ENCODE data around the gene TSHZ3.

The TSHZ3 gene, protein sequence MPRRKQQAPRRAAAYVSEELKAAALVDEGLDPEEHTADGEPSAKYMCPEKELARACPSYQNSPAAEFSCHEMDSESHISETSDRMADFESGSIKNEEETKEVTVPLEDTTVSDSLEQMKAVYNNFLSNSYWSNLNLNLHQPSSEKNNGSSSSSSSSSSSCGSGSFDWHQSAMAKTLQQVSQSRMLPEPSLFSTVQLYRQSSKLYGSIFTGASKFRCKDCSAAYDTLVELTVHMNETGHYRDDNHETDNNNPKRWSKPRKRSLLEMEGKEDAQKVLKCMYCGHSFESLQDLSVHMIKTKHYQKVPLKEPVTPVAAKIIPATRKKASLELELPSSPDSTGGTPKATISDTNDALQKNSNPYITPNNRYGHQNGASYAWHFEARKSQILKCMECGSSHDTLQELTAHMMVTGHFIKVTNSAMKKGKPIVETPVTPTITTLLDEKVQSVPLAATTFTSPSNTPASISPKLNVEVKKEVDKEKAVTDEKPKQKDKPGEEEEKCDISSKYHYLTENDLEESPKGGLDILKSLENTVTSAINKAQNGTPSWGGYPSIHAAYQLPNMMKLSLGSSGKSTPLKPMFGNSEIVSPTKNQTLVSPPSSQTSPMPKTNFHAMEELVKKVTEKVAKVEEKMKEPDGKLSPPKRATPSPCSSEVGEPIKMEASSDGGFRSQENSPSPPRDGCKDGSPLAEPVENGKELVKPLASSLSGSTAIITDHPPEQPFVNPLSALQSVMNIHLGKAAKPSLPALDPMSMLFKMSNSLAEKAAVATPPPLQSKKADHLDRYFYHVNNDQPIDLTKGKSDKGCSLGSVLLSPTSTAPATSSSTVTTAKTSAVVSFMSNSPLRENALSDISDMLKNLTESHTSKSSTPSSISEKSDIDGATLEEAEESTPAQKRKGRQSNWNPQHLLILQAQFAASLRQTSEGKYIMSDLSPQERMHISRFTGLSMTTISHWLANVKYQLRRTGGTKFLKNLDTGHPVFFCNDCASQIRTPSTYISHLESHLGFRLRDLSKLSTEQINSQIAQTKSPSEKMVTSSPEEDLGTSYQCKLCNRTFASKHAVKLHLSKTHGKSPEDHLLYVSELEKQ
- total RNA-seq, result 0.27 to 1.3 (median 0.58) reads per million in 3 experiments

DNA sequence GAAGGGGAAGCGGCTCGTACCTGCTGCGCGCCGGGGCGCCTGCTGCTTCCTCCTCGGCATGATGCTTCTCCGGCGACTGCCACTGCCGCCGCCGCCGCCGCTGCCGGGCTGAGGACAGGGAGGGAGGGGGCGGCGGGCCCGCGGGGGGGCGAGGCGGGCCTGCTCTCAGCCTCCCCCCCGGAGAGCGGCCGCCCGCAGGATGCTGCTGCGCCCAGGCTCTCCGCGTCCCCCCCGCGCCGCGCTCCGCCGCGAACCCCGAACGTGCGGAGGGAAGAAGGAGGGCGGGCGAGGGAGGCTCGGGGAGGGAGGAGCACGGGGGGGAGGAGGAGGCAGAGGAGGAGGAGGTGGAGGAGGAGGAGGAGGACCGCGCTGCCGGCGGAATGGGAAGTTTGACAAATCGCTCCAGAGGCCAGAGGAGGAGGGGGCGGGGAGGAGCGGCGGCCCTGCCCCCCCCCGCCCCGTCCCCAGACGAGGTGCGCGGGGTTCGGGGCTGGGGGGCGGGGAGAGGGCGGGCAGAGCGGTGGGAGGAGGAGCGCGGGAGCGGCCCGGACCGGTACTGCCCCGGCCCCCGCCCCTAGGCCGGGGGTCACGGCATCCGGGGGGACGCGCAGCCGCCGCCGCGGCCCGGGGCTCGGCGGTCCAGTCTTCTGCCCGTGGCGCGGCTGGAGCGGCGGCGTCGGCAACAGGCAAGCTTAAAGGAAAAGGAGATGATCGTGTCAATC is at the start of gene TSHZ3:
TSHZ3 (minus strand) TSS at position 277 of the 722 bp plus-strand sequence; CDS start at position 60, 217 bp downstream.
- DNase-seq, result peak; percentile 42

DNA sequence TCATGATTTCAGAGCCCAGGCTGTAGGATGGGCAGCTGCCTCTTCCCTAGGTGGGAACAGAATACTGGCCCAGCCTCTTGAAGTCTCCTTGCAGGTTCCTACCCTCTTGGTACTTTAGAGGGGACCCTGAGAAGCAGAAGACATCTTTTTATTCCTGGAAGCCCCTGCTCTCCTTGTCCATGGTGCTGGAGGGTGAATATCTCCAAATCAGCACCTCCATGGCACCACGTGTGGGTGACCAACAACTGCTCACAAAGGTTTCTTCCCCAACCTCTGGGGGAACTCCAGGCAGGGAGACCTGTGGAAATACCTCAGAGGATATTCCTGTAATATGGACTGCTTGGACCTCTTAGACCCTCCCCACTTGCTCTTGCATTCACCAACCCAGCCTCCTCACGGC is 48.1 kb upstream of the TSHZ3 start:
- DNase-seq, result no peak

DNA sequence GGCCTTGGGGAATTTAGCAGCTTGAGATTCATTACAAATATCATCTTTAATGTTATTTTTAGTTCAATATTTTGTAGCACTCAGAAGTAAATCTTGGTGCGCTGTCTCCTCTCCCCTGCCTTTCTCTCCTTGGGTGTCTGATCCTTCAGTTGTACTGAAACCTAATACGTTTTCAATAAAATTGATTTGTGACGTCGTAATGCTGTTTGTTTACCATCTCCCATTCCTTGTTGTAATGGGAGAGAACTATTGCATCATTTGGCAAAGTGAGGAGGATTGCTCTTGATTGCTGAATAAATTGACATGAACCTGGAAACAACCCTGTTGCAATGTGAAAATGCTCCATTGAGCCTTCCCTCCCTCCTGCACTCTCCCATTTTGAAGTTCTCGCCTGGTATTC is 43.2 kb upstream of the TSHZ3 start:
- DNase-seq, result no peak

DNA sequence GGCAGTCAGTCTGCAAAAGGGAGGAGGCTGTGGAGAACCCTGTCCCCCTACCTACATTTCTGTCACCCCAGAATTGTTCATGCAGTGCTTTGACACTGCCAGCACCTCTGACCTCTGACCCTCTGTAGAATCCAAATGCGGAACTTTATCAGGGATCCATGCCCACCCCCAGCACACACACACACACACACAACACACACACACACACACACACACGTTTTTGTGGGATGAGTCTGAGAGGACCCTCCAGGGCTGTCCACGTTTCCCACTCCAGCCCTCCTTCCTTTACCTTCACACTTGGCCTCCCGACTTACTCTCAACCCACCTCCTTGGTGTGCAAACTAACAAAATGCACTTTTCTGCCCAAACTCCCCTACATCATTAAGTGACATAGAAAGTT is 42.3 kb upstream of the TSHZ3 start:
- DNase-seq, result no peak

DNA sequence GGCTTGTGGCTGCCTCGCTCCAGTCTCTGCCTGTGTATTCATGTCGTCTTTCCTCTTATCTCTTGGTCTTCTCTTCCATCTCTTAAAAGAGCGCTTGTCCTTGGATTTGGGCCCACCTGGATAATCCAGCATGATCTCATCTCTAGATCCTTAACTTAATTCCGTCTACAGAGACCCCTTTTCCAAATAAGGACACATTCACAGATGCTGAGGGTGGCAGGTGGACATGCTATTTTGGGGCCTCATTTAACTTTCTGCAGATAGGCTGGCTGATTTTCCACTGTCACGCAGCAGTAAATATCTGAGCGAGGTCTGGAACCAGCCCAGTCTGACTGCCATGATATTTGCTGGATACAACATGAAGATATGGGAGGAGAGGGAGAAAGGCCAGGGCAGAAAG is 41.5 kb upstream of the TSHZ3 start:
- DNase-seq, result no peak

DNA sequence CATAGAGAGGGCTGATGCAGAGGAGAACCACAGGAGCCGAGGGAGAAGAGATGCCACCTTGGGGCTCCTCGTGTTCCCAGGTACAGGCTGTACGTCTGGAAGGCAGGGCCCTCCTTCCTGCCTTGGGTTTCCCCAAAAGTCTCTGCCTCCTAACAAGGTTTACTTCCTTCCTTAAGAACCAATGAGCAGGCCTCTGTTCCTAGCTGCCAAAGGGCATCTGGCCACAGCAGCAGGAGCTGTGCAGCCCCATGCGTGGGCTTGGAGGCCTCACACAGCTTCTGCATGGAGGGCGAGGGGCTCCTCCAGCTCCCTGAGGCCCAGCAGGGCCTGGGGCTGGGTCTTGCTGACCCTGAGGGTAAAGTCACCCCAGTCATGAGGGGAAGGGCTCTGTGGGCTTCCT is 40.6 kb upstream of the TSHZ3 start:
- DNase-seq, result no peak

DNA sequence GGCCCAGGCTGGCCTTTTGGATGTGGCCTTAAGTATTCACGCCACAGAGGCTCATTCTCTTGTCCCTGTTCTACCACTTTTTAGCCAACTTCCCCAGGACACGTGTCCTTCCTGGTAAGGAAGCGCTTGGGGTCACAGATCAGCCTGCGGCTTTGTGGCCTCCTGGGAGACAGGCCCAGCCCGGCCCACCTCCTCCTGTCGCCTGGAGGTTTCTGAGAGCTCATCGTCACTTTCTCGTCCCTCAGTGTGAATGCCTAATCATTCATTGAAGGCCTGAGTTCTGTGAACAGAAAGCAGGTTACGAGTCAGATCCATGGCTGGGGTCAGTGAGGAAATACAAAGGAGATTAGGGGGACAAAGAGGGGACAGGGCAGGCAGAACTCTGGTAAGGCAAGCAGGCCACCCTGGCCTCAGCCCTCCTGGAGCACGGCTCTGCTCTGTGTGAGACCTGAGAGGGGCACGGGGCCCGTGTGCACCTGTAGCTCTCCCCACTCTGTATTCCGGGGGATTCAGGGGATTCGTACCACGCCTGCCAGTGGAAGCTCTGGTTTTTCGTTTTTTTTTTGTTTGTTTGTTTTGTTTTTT is 38.6 kb upstream of the TSHZ3 start:
- no peak for DNase-seq

DNA sequence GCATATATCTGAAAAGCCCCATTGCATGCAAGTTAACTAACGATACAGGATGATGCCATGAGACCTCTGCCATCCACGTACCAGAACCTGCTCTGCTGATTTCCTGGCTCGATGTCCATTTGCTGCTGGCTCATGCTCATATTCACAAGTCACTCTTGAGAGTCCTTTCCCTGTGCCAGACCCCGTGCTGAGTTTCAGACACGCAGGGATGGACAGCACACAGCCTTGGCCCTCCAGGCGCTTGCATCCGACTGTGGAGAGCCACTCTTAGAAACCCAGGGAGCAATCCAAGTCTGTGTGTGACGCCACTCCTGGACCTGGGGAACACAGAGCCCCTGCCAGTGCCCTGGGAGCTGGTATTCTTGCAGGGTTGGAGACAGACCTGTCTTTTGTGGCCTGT is 37.6 kb upstream of the TSHZ3 start:
- DNase-seq, result no peak

DNA sequence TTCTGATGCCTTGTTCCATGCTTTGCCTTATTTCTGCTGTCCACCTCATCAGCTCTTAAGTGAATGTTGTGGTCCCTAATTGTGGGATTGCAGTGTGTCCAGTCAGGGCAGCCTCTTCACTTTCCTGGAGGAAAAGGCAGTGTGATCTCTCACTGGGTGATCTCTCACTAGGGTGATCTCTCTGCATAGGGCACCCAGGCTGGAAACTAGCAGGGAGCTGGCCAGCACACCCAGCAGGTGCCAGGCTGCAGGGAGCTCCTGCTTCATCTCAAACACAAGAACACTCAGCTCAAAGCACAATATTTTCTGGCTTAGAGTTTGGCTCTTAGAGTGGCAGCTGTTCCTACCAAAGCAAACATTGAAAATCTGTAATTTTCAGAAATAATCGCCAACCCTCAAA is 36.5 kb upstream of the TSHZ3 start:
- DNase-seq, result no peak

DNA sequence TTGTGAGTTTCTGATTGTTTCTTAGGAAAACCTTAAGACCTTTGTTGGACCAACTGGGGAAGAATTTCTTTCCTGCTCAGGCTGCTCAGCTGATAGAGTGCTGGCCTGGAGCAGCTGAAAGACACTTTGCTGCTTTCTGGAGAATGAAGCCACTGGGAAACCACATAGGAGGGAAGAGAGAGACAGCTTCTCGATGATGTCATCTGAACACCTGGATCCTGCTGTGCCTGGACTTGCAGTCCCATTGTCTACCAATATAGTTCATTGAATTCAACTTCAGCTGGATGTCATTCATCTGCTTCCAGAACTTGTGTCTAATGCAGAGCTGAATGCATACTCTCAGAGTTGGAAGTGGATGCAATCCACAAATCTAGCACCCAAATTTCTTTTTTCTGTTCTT is 34.3 kb upstream of the TSHZ3 start:
- DNase-seq, result no peak

DNA sequence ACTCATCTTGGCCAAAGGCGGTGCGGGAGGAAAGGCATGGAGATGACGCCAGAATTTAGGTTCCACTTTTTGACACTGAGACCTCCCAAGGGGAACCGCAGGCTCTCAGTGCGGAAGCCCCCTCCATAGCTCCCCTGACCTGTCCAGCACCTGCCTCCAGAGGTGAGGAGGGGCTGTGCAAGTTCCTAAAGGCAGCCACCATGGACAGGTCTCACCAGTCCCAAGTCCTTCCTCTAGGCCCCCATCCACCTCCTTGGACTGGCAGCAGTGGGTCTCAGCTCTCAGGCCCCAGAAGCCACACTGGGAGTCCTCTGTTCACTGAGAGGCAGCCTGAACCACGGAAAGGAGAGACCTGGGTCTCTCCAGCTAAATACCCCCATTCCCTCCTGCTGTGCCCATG is 31.6 kb upstream of the TSHZ3 start:
- no peak for DNase-seq

DNA sequence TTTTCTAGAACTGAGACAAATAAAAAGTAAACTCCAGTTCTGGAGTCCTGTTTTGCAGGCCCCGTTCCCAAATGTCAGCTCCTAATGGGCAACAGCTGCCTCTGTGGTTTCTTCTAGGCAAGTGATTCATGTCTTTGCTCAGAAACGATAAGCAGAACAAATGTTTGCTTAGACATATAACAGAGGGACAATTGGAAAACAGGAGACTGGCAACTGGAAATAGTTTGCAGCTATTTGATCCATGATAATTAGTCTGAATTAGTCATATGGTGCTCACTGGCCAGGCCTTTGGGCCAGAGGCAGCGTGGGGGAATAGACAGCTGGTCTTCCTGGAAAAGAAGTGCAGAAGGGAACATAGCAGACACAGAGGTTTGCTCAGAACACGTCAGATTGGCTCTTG is 29.2 kb upstream of the TSHZ3 start:
- DNase-seq, result no peak

DNA sequence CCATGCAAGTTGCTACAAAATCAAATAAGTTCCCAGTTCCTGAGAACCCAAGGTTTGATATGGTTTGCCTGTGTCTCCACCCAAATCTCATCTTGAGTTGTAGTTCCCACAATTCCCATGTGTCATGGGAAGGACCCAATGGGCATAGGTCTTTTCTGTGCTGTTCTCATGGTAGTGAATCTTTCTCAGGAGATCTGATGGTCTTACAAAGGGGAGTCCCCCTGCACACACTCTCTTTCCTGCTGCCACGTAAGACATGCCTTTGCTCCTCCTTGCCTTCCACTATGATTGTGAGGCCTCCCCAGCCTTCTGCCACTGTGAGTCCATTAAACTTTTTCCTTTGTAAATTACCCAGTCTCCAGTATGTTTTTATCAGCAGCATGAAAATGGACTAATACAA is 28.5 kb upstream of the TSHZ3 start:
- DNase-seq, result no peak

DNA sequence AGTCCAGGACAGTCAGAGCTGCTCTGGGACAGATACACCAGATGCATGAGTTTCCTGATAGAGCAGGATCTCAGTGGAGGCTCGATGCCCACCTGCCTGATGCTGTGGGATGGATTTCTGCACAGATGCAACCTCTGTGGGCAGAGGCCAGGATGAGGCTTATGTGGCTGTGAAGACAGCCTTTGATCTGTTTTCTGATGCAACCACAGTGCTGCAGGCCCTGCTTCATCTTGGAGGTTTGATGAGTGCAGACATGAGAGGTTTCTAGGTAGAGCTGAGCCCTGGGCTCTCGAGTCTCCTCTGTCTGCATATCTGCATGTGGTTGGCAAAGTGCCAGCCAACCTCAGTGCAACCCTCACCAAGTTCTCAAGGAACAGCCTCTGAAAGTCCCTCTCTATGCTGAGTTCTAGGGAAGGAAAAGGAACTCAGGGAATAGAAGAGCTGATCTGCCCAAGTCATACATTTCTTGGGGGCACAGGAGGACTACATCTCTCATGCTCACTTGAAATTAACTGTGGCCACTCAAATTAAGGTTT is 23.1 kb upstream of the TSHZ3 start:
- DNase-seq, result peak; percentile 35

DNA sequence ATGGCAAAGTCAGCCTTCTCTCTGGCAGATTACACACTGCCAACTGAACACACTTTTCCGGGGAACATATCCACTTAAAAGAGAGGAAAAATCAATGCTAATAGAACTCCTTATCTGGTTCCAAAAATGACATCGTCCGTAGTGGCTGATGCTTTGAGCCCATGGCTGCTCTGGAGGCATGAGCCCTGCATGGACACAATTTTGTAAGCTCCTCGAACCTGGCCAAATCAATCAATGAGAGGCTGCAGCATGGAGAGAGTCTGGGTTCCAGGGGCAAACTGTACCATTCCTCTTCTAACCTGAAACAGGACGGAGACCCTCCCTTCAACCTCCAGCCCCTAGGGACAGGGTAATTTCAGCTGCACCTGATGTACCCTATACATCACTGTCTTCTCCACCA is 21.0 kb upstream of the TSHZ3 start:
- no peak for DNase-seq

DNA sequence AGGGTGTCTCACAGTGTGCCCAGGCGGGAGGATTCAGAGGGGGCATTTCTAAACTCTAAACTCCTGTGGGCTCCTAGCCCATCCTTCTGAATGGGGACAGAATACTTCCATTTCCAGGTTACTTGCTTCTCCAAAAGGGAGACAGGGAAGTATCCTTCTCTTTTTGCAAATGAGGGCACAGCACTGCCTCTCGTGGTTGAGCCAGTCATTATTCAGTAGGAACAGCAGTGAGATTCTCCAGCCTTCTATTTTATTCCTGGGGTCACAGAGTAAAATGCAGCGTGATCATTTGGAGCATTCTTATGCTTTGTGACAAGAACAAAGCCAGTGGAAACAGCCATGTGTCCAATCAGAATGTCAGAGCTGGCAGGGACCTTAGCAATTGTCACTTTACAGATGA is 15.7 kb upstream of the TSHZ3 start:
- no peak for DNase-seq

DNA sequence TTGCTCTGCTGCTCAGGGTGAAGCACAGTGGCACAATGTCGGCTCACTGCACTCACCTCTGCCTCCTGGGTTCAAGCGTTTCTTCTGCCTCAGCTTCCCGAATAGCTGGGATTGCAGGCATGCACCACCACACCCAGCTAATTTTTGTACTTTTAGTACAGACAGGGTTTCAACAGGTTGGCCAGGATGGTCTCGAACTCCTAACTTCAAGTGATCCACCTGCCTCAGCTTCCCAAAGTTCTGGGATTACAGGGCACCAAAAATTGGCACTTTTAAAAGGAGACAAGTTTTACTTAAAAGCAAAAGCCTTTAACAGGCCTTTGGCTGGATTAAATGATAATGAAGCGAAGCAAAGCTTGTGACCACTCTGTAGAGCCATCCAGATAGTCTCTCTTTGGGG is 12.5 kb upstream of the TSHZ3 start:
- no peak for DNase-seq

DNA sequence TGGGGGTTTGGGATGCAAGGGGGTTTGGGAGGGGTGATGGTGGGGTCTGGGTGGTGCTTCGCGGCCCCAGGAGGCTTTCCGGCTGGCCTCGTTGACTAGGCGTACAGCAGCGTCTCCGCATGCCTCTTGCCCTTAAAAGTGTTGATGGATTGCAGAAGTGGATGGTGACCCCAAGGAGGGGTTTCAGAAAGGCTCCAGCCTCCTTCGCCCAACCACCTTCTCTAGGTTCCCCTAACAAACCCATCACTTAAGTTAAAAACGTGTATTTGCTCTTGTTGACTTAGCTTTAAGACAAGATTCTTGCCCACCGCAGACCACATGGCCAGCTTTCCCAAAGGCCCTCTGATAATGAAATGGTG is 8.1 kb upstream of the TSHZ3 start:
- no peak for DNase-seq

DNA sequence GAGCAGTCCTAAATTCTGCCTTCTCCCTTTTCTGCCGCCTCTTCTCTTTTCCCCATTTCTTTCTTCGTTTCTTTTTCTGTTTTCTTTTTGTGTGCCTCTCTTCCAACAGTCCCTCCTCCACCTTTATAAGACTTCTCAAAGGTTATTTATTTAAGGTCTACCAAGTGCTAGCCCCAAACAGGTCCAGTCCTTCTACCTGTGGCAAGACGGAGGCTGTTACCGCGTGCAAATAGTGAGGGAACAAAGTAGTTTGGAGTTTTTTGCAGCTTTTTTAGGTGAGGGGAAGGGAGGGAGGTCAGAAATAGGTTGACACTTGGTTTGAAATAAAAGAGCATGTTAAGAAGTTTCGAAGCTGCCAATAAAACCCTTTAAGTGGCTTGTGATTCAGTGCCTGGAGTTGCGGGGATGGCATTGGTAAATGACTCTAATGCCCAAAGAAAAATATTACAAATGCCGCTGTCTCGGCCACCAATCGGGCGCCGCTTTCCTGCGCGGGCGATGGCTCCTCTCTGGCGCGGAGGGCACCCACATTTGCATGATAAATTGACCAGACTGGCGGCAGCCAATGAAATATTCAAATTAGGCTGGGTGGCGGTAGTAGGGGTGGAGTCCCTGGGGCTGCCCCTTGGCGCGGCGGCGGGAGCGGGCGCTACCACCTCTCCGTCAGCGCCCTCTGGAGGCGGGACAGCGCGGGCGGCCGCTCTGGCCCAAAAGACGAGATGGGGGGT is 7.5 kb upstream of the TSHZ3 start:
- DNase-seq, result peak; percentile 46

DNA sequence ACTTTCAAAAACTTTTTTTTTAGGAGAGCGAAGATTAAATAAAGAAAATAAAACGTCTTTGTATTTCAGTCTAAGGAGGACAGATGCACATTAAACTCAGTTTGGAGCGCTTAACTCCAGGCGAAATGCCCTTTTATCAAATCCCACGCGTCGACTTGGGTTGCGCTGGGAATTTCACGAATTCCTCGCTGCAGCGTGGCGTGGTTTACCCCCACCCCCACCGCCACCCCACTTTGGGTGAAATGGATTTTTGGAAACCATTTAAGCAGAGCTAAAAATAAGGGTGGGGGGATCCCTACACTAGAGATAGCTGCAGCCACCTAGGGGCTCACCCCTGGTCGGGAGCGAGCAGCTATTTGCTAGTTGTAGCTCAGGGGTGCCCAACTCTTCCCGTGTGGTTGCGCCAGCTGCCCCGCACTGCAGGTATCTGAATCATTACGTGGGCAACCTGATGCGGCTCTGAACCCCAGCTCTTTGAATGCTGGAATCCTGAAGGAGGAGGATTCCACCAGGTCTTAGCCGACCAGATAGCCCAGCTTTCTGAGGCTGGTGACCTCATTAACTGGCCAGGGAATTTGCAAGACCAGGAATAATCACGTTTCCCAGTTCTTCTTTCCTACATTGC is 6.5 kb upstream of the TSHZ3 start:
- DNase-seq, result no peak

Measured in central memory CD4-positive, alpha-beta T cell (primary cell).